ENCODE data around the gene INO80E.
A peak's percentile ranks its signal among the peaks of the same experiment; 100 is the strongest.
"Not testable (repeated sequence)": the region's sequence is repeated elsewhere in the genome, so short reads cannot be mapped to it uniquely, and the experiment has no call there.

INO80E gene

GRCh38 chr16:30032083-30032819 is 36.2 kb downstream of the INO80E start:
- peak; percentile 50 to 61 for DNase-seq

- no peak for DNase-seq
These were observed 37.2 kb downstream of the INO80E start for GRCh38 chr16:30033270-30033669.

GRCh38 chr16:30040221-30040620 is 44.2 kb downstream of the INO80E start:
- no peak for DNase-seq

GRCh38 chr16:30040690-30041089 is 44.6 kb downstream of the INO80E start:
- not testable (repeated sequence) for DNase-seq

GRCh38 chr16:30041841-30042240 is 45.8 kb downstream of the INO80E start:
- DNase-seq: no peak

GRCh38 chr16:30046178-30046577 is 50.1 kb downstream of the INO80E start:
- no peak for DNase-seq

GRCh38 chr16:30046588-30046987 is 50.5 kb downstream of the INO80E start:
- DNase-seq: no peak

GRCh38 chr16:30049871-30050270 is 53.8 kb downstream of the INO80E start:
- no peak for DNase-seq

GRCh38 chr16:30051518-30051917 is 55.5 kb downstream of the INO80E start:
- DNase-seq: no peak

GRCh38 chr16:30052671-30053372 is 56.8 kb downstream of the INO80E start:
- peak; percentile 89 to 91 for DNase-seq

GRCh38 chr16:30053376-30054015 is 57.5 kb downstream of the INO80E start:
- no peak for DNase-seq

- DNase-seq: no peak
These were observed 58.4 kb downstream of the INO80E start for GRCh38 chr16:30054451-30054850.

- peak in 1 of 2 donors; percentile 49 for DNase-seq
These were observed 59.0 kb downstream of the INO80E start for GRCh38 chr16:30054959-30055553.

Measured in activated CD4-positive, alpha-beta T cell treated with anti-CD3 and anti-CD28 coated beads for 4 hours (primary cell).